Endodermal cell (in vitro differentiated cells): ENCODE data around the gene KIAA1614. TPM values are rescaled to one million over a fixed set of nuclear protein-coding genes. Genes with fewer than 3 reads are reported as not detected.

Experiments used
- DNase-seq: peaks from one replicate; pipeline ENCODE4 v3.0.0-alpha.2; 2017
- H3K27ac ChIP-seq: 2 replicates; pipeline ENCODE4 v1.5.1; 2013; ENCODE audit warnings: mild to moderate bottlenecking, low read depth, low read length, moderate library complexity
- H3K27me3 ChIP-seq: 2 replicates; pipeline ENCODE4 v1.6.1; 2013; ENCODE audit warnings: mild to moderate bottlenecking, low read length, moderate library complexity; ENCODE audit not compliant: insufficient read depth, control insufficient read depth, poor library complexity, severe bottlenecking
- H3K36me3 ChIP-seq: 2 replicates; pipeline ENCODE4 v1.7.0; 2013; ENCODE audit warnings: mild to moderate bottlenecking, low read length, moderate library complexity; ENCODE audit not compliant: control insufficient read depth, insufficient read depth
- H3K4me1 ChIP-seq: one replicate; pipeline ENCODE4 v1.7.0; 2013; ENCODE audit warnings: low read length; ENCODE audit not compliant: control insufficient read depth, insufficient read depth
- H3K4me3 ChIP-seq: 2 replicates; pipeline ENCODE4 v1.5.1; 2013; ENCODE audit warnings: mild to moderate bottlenecking, low read length, moderate library complexity
- H3K9ac ChIP-seq: 2 replicates; pipeline ENCODE4 v1.6.1; 2013; ENCODE audit warnings: mild to moderate bottlenecking, low read length, moderate library complexity; ENCODE audit not compliant: poor library complexity, severe bottlenecking; ENCODE audit errors: extremely low read depth
- H3K9me3 ChIP-seq: 2 replicates; pipeline ENCODE4 v1.6.1; 2013; ENCODE audit warnings: mild to moderate bottlenecking, low read length, moderate library complexity; ENCODE audit not compliant: control insufficient read depth
- H3K27ac Mint-ChIP-seq: 2 replicates; pipeline ENCODE4 v1.8.0; 2020; ENCODE audit warnings: mixed read lengths
- H3K27me3 Mint-ChIP-seq: 2 replicates; pipeline ENCODE4 v1.8.0; 2021; ENCODE audit warnings: mild to moderate bottlenecking, mixed read lengths; ENCODE audit not compliant: insufficient read depth
- H3K36me3 Mint-ChIP-seq: 2 replicates; pipeline ENCODE4 v1.8.0; 2020; ENCODE audit warnings: low read depth, mixed read lengths
- H3K4me1 Mint-ChIP-seq: 2 replicates; pipeline ENCODE4 v1.8.0; 2020; ENCODE audit warnings: mixed read lengths
- H3K4me3 Mint-ChIP-seq: 2 replicates; pipeline ENCODE4 v1.8.0; 2020; ENCODE audit warnings: mild to moderate bottlenecking, moderate library complexity, mixed read lengths
- H3K9me3 Mint-ChIP-seq: 2 replicates; pipeline ENCODE4 v1.8.0; 2020; ENCODE audit warnings: mild to moderate bottlenecking, mixed read lengths
- WGBS, 2 experiments: methylation state at CpG; one replicate each; pipeline versions ENCODE4 v1.1.5 to v1.1.7; 2013; ENCODE audit warnings: missing lambda C conversion rate in 2 of 2, mixed read lengths in 1 of 2; ENCODE audit not compliant: insufficient coverage in 1 of 2, insufficient read length in 1 of 2; 5-methylcytosine and 5-hydroxymethylcytosine counted together
- total RNA-seq, 2 donors: library from RNA; stranded (reverse); fragmentation: NEBNext Ultra II Directional in 1 of 2; extraction: Animal tissue kit (Norgen Biotek cat#: 25700) in 1 of 2; gene quantifications; 2 replicates in 1 of 2; 3 replicates in 1 of 2; pipeline ENCODE4 v1.2.1, GENCODE V29; 2021
- TF ChIP-seq, protein P1 (sequence below): fragments of 200-600 bp; sonication (generic); conservative IDR thresholded peaks from 2 replicates; pipeline ENCODE4 v1.5.0; 2021; ENCODE audit warnings: antibody characterized with exemption, mild to moderate bottlenecking

Gene KIAA1614
- total RNA-seq, 2 donors from 2014 or later: 3.3 to 5.8 TPM

DNA sequence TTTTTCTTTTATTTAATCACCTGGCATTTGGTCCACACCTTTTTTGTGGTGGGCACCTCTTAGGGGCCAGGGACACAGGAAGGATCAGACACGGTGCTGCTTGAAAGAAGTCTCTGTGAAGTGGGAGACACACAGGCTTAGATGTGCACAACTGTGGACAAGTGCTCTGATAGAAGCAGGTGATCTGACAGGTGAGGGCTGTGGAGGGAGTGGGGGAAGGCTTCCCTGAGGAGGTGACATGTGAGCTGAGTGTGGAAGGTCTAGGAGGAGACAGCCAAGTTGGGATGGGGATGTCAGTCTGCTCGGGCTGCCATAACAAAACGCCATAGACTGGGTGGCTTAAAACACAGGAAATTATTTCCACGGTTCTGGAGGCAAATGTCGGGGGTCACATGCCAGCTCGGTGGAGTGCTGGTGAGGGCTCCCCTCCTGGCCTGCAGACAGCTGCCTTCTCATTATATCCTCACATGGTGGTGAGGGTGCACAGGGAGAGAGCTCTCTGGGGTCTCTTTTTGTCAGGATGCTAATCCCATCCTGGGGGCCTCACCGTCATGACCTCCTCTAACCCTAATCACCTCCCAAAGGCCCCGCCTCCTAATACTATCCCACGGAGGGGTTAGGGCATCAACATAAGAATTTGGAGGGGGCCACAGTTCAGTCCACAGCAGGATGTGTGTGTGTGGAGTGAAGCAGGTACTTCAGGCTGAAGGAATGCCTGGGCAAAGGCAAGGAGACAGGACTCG, 5.2 kb upstream of the KIAA1614 start:
- 86 to 87% methylated on average over 6 to 9 of the region's 10 CpGs for WGBS, 2 experiments
- peak; percentile 33 for DNase-seq
- H3K4me1 Mint-ChIP-seq: peaks cover 19% of the 10 kb centered on the region

DNA sequence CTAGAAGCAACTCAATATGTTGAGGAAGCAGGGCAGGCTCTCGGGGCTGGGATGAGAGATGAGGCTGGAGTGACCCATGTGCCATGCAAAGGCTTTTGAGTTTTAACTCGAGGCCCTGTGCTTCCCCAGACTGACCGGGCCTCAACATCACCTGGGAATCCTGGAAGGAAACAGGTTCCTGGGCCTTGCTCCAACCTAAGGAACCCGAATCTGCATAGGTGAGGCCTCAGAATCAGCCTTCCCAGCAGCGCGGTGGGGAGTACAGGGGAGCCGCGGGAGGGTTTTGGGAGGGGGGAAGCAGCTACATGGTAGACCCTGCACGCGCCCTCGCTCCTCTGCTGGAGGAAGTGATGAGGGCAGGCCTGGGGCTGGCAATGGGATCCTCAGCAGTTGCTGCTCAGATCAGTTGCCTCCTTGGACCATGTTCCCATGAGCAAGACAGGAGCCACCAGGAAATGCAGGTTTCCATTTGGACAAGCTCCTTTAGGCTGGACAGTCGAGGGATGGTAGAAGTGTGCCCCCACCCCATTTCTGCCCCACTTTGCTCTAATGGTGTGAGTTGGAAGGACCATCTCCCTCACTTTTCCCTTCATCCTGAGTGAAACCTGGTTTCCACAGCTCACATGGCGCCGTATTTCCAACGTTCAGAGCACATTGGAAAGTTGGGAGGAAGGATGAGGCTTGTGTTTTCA, 4.5 kb upstream of the KIAA1614 start:
- no peaks in the 10 kb centered on the region for H3K9me3 ChIP-seq
- peak; percentile 44 for DNase-seq
- H3K4me3 Mint-ChIP-seq: no peak overlapping the region
- H3K27me3 ChIP-seq: peaks cover 20% of the 10 kb centered on the region
- H3K27me3 Mint-ChIP-seq: peaks cover 3% of the 10 kb centered on the region
- H3K4me1 Mint-ChIP-seq: peaks cover 19% of the 10 kb centered on the region
- H3K36me3 Mint-ChIP-seq: no peaks in the 10 kb centered on the region
- H3K36me3 ChIP-seq: no peaks in the 10 kb centered on the region
- no peak overlapping the region for H3K9ac ChIP-seq
- WGBS, 2 experiments: 92 to 99% methylated on average over 12 to 15 of the region's 15 CpGs
- H3K4me1 ChIP-seq: no peaks in the 10 kb centered on the region
- H3K27ac Mint-ChIP-seq: no peak overlapping the region
- TF ChIP-seq, protein P1, sequence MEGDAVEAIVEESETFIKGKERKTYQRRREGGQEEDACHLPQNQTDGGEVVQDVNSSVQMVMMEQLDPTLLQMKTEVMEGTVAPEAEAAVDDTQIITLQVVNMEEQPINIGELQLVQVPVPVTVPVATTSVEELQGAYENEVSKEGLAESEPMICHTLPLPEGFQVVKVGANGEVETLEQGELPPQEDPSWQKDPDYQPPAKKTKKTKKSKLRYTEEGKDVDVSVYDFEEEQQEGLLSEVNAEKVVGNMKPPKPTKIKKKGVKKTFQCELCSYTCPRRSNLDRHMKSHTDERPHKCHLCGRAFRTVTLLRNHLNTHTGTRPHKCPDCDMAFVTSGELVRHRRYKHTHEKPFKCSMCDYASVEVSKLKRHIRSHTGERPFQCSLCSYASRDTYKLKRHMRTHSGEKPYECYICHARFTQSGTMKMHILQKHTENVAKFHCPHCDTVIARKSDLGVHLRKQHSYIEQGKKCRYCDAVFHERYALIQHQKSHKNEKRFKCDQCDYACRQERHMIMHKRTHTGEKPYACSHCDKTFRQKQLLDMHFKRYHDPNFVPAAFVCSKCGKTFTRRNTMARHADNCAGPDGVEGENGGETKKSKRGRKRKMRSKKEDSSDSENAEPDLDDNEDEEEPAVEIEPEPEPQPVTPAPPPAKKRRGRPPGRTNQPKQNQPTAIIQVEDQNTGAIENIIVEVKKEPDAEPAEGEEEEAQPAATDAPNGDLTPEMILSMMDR: no peak
- no peaks in the 10 kb centered on the region for H3K9me3 Mint-ChIP-seq
- H3K27ac ChIP-seq: no peak overlapping the region
- H3K4me3 ChIP-seq: no peak overlapping the region

More for the DNA sequence above, 5.2 kb upstream of the KIAA1614 start:
- H3K9me3 Mint-ChIP-seq: no peaks in the 10 kb centered on the region
- peaks cover 3% of the 10 kb centered on the region for H3K27me3 Mint-ChIP-seq
- TF ChIP-seq, protein P1: no peak
- no peak overlapping the region for H3K4me3 Mint-ChIP-seq
- H3K4me1 ChIP-seq: no peaks in the 10 kb centered on the region
- no peak overlapping the region for H3K27ac Mint-ChIP-seq
- H3K27ac ChIP-seq: no peak overlapping the region
- no peaks in the 10 kb centered on the region for H3K36me3 ChIP-seq
- H3K36me3 Mint-ChIP-seq: no peaks in the 10 kb centered on the region
- H3K9me3 ChIP-seq: no peaks in the 10 kb centered on the region
- H3K4me3 ChIP-seq: no peak overlapping the region
- H3K27me3 ChIP-seq: peaks cover 14% of the 10 kb centered on the region
- H3K9ac ChIP-seq: no peak overlapping the region

DNA sequence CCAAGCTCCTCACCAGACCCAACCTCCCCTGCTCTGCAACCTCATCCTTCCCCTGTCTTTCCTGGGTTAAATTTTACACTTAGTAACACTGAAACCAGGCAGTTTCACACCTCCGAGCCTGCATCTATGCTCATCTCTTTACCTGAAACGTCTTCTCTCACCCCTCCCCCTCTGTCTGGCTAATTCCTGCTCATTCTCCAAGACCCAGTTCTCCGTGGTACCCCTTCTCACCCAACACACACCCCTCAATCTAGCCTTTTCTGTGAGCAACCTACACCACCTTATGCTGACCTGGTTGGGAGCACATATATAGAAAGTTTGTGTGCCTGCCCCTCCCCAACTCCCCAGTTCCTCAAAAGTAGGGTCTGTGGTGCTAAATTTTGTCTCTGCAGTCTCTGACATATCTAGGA, 3.7 kb upstream of the KIAA1614 start:
- H3K36me3 Mint-ChIP-seq: no peaks in the 10 kb centered on the region
- peaks cover 19% of the 10 kb centered on the region for H3K4me1 Mint-ChIP-seq
- no peaks in the 10 kb centered on the region for H3K9me3 Mint-ChIP-seq
- H3K4me3 Mint-ChIP-seq: no peak overlapping the region
- no peaks in the 10 kb centered on the region for H3K9me3 ChIP-seq
- TF ChIP-seq, protein P1: no peak
- WGBS, 2 experiments: 71 to 86% methylated on average over 3 of the region's 3 CpGs
- peak; percentile 33 for DNase-seq
- peaks cover 28% of the 10 kb centered on the region for H3K27me3 ChIP-seq
- no peak overlapping the region for H3K4me3 ChIP-seq
- H3K27ac Mint-ChIP-seq: no peak overlapping the region
- peaks cover 11% of the 10 kb centered on the region for H3K27me3 Mint-ChIP-seq
- no peaks in the 10 kb centered on the region for H3K36me3 ChIP-seq
- H3K9ac ChIP-seq: no peak overlapping the region
- no peaks in the 10 kb centered on the region for H3K4me1 ChIP-seq
- no peak overlapping the region for H3K27ac ChIP-seq
